HG02588 (cell line): Measurements from ENCODE around the gene SNRPD3.
"Not testable (repeated sequence)": the region's sequence is repeated elsewhere in the genome, so short reads cannot be mapped to it uniquely, and the experiment has no call there.

Experiments used
- ATAC-seq: cut with Tn5 transposase; IDR thresholded peaks from one replicate; pipeline ENCODE4 v1.9.1; 2021; ENCODE audit warnings: mild to moderate bottlenecking, moderate library complexity; ENCODE audit not compliant: unreplicated experiment

The SNRPD3 gene

GRCh38 chr22:24606340-24606739 lies 50.5 kb downstream of the SNRPD3 start:
- not testable (repeated sequence) for ATAC-seq

GRCh38 chr22:24607429-24607983 lies 51.7 kb downstream of the SNRPD3 start:
- ATAC-seq: peak; percentile 41

GRCh38 chr22:24608327-24608726 lies 52.5 kb downstream of the SNRPD3 start:
- not testable (repeated sequence) for ATAC-seq

- ATAC-seq: not testable (repeated sequence)
These were observed 54.1 kb downstream of the SNRPD3 start for GRCh38 chr22:24609888-24610287.

GRCh38 chr22:24614794-24615193 lies 59.0 kb downstream of the SNRPD3 start:
- ATAC-seq: not testable (repeated sequence)

GRCh38 chr22:24621244-24621643 lies 65.4 kb downstream of the SNRPD3 start:
- ATAC-seq: not testable (repeated sequence)

- not testable (repeated sequence) for ATAC-seq
These were observed 66.8 kb downstream of the SNRPD3 start for GRCh38 chr22:24622596-24622995.
